Measurements from ENCODE around the gene ZNF740. TPM values are rescaled to one million over a fixed set of nuclear protein-coding genes. Genes with fewer than 3 reads are reported as not detected.

ZNF740 gene
- total and polyA plus RNA-seq, 2 of the 8 experiments (the other 6 are each of a cell fraction or from before 2014, with no cell fraction given), result 8.2 to 40.0 TPM

- ChIA-PET CTCF (ENCODE audit: partially characterized antibody) (interaction anchor here (0.6 to 22.3 kb wide), 5 partner anchors 10 to 459 kb away, joined by 3 to 654 read pairs (median 11); partner anchors contain the start of genes ESPL1 and RARG), POLR2A (ENCODE audit: partially characterized antibody) (interaction anchor here (0.8 to 13.6 kb wide), 10 partner anchors 4 to 98 kb away, joined by 3 to 151 read pairs (median 4); partner anchors contain the start of genes AAAS, CSAD and RARG)
- peak overlapping the region; percentile 100 for H2BK15ac ChIP-seq (ENCODE audit: low read length)
- peaks cover 34 to 53% (median 37%) of the 10 kb centered on the region in 4 experiments for H3K4me1 ChIP-seq (replicated peaks in 1 of 4; ENCODE audit: control insufficient read depth in 3 of 4, insufficient read depth in 4 of 4, low read length in 3 of 4)
- H3K18ac ChIP-seq (ENCODE audit: extremely low read depth, low read length), result peak overlapping the region; percentile 95
- peak overlapping the region; percentile 99 to 100 for H3K4me2 ChIP-seq (ENCODE audit: insufficient read depth in 1 of 2, low read depth in 2 of 2, low read length in 2 of 2)
- peak overlapping the region; percentile 99; the same call in 1 of the 2 replicates for H2BK12ac ChIP-seq (ENCODE audit: low read depth, low read length)
- no peak overlapping the region for H3K27ac ChIP-seq (ENCODE audit: low read depth, low read length)
- peak overlapping the region; percentile 100 for H2BK20ac ChIP-seq (ENCODE audit: low read length)
- DNase-seq (ENCODE audit: low read depth in 1 of 2, low spot score in 2 of 2), result no peak
- H3K79me2 ChIP-seq (ENCODE audit: control insufficient read depth in 1 of 2, insufficient read depth in 2 of 2, low read length in 2 of 2), result peaks cover 4 to 11% of the 10 kb centered on the region in 2 experiments; a peak in 3 of 4 replicates
- H3K23ac ChIP-seq (ENCODE audit: insufficient read length), result peak overlapping the region; percentile 18
- H3K36me3 ChIP-seq (ENCODE audit: control insufficient read depth in 2 of 4, insufficient read depth in 4 of 4, low read length in 3 of 4), result no peaks in the 10 kb centered on the region; a peak in 1 of 8 replicates
- no peak overlapping the region for H3K14ac ChIP-seq (ENCODE audit: insufficient read length)
- peaks cover 0 to 3% (median 0%) of the 10 kb centered on the region in 4 experiments; a peak in 1 of 7 replicates for H3K27me3 ChIP-seq (replicated peaks in 1 of 4; ENCODE audit: control insufficient read depth in 3 of 4, extremely low read depth in 1 of 4, insufficient read depth in 3 of 4, low read length in 3 of 4)
- H4K20me1 ChIP-seq (replicated peaks in 1 of 2; ENCODE audit: control insufficient read depth in 1 of 2, insufficient read depth in 2 of 2, low read length in 2 of 2), result peaks cover 0 to 3% of the 10 kb centered on the region in 2 experiments
- no peak for FAIRE-seq
- H2AK5ac ChIP-seq (ENCODE audit: low read depth, low read length), result peak overlapping the region; percentile 96; the same call in 1 of the 2 replicates
- peak overlapping the region; percentile 100 for H3K4ac ChIP-seq (replicated peaks; ENCODE audit: insufficient read length, low read depth, low read length)
- peak overlapping the region; percentile 99 for H4K91ac ChIP-seq (replicated peaks; ENCODE audit: insufficient read length, low read length)
- H3K56ac ChIP-seq (replicated peaks; ENCODE audit: insufficient read length, low read depth, low read length), result peak overlapping the region; percentile 72
- 73% methylated on average over 1 of the region's 16 CpGs; no CpG with 5 or more reads in 1 of the 2 experiments for WGBS, 2 experiments (ENCODE audit: extremely low coverage in 1 of 2, insufficient coverage in 1 of 2, insufficient read length in 1 of 2, insufficient replicate concordance in 2 of 2, low coverage in 1 of 2, low lambda C conversion rate in 2 of 2, missing lambda C conversion rate in 1 of 2)
- H3K4me3 ChIP-seq (ENCODE audit: extremely low read depth in 1 of 4, insufficient read depth in 2 of 4, low read depth in 3 of 4, low read length in 4 of 4), result peak overlapping the region in 3 of 4 experiments; percentile 1 to 89 (median 10); a peak in 3 of 8 replicates
- H3K79me1 ChIP-seq (ENCODE audit: low read depth, low read length), result peaks cover 6% of the 10 kb centered on the region
- peaks cover 24% of the 10 kb centered on the region for H3K23me2 ChIP-seq (ENCODE audit: low read depth, low read length)
- peak overlapping the region; percentile 98 for H2BK120ac ChIP-seq (replicated peaks; ENCODE audit: low read depth, low read length)
- H3K9me3 ChIP-seq (ENCODE audit: insufficient read depth in 2 of 2, low read depth in 1 of 2, low read length in 1 of 2), result no peaks in the 10 kb centered on the region
- peak overlapping the region; percentile 83; the same call in 1 of the 2 replicates for H2BK5ac ChIP-seq (ENCODE audit: low read depth, low read length)
- H3K9ac ChIP-seq (replicated peaks in 1 of 4; ENCODE audit: extremely low read depth in 1 of 4, low read depth in 3 of 4, low read length in 3 of 4), result peak overlapping the region in 1 of 4 experiments; percentile 1; a peak in 1 of 7 replicates
- no peak overlapping the region for H2AFZ ChIP-seq (ENCODE audit: low read length)
- no peak overlapping the region; the same call in 1 of the 2 replicates for H4K8ac ChIP-seq (ENCODE audit: extremely low read depth, insufficient read depth, low read length)
- peak overlapping the region; percentile 92 for H4K5ac ChIP-seq (ENCODE audit: insufficient read length, low read depth, low read length)
- TF ChIP-seq EP300 (IDR thresholded peaks at IDR 0.05; ENCODE audit: borderline replicate concordance in 1 of 2, low read depth in 2 of 2, low read length in 2 of 2) (no peak), TCF12 (IDR thresholded peaks at IDR 0.05; ENCODE audit: low read depth, low read length) (no peak), CTCF (IDR thresholded peaks at IDR 0.05; ENCODE audit: control extremely low read depth in 1 of 3, insufficient read depth in 1 of 3, low read depth in 1 of 3, low read length in 3 of 3) (no peak), E2F6 (IDR thresholded peaks at IDR 0.05) (0 out of 2 replicates have a peak, but pooled peaks have one; percentile 46), SIRT6 (IDR thresholded peaks at IDR 0.05; ENCODE audit: low read length) (no peak), RFX5 (IDR thresholded peaks at IDR 0.05; ENCODE audit: borderline replicate concordance, low read depth, low read length) (no peak), NRF1 (IDR thresholded peaks at IDR 0.05; ENCODE audit: low read depth, low read length) (no peak)
These were observed 43.0 kb downstream of the ZNF740 start for GRCh38 chr12:53223389-53224060.
